ENCODE data around the gene GMFB.
"Not testable (repeated sequence)": the region's sequence is repeated elsewhere in the genome, so short reads cannot be mapped to it uniquely, and the experiment has no call there.

- TF ChIP-seq TARDBP (IDR thresholded peaks at IDR 0.05); HDGF (IDR thresholded peaks at IDR 0.05; ENCODE audit: borderline replicate concordance); FOXM1 (IDR thresholded peaks at IDR 0.05; ENCODE audit: borderline replicate concordance); FOXK2 (IDR thresholded peaks at IDR 0.05); NFRKB (IDR thresholded peaks at IDR 0.05): not testable (repeated sequence)
- TF ChIP-seq, protein P1, sequence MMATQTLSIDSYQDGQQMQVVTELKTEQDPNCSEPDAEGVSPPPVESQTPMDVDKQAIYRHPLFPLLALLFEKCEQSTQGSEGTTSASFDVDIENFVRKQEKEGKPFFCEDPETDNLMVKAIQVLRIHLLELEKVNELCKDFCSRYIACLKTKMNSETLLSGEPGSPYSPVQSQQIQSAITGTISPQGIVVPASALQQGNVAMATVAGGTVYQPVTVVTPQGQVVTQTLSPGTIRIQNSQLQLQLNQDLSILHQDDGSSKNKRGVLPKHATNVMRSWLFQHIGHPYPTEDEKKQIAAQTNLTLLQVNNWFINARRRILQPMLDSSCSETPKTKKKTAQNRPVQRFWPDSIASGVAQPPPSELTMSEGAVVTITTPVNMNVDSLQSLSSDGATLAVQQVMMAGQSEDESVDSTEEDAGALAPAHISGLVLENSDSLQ (IDR thresholded peaks at IDR 0.05) = not testable (repeated sequence)
These were observed 34.8 kb downstream of the GMFB start for GRCh38 chr14:54453990-54454389.

Measured in HEK293T (cell line).